ENCODE results near the gene CPLX3.

DNA sequence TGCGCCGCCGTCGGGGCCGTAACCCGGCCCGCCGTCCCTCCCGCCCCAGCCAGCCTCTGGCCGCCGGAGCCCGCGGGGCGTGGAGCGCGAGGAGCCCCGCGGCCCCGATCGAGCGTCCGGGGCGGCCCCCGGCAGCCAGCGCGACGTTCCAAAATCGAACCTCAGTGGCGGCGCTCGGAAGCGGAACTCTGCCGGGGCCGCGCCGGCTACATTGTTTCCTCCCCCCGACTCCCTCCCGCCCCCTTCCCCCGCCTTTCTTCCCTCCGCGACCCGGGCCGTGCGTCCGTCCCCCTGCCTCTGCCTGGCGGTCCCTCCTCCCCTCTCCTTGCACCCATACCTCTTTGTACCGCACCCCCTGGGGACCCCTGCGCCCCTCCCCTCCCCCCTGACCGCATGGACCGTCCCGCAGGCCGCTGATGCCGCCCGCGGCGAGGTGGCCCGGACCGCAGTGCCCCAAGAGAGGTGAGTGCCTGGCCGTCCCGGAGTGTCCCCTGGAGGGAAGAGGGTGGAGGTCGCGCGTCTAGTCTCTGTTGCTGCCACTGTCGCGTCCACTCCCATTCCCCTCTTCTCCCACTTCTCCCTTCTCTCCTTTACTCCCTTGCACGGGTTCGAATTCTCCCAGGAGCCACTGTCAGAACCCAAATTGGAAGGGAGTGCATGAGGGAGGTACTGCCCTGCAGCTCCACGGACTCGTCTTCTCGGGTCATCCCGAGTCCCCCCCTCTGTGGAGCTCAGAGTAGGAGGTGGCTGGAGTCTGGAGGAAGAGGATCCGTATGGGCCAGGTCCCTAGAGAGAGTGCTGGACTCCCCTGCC lies 44.0 kb upstream of the CPLX3 start:
- TF ChIP-seq, protein P1, sequence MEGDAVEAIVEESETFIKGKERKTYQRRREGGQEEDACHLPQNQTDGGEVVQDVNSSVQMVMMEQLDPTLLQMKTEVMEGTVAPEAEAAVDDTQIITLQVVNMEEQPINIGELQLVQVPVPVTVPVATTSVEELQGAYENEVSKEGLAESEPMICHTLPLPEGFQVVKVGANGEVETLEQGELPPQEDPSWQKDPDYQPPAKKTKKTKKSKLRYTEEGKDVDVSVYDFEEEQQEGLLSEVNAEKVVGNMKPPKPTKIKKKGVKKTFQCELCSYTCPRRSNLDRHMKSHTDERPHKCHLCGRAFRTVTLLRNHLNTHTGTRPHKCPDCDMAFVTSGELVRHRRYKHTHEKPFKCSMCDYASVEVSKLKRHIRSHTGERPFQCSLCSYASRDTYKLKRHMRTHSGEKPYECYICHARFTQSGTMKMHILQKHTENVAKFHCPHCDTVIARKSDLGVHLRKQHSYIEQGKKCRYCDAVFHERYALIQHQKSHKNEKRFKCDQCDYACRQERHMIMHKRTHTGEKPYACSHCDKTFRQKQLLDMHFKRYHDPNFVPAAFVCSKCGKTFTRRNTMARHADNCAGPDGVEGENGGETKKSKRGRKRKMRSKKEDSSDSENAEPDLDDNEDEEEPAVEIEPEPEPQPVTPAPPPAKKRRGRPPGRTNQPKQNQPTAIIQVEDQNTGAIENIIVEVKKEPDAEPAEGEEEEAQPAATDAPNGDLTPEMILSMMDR (IDR thresholded peaks at IDR 0.05; ENCODE audit: low read length): no peak
- TF ChIP-seq EZH2 (IDR thresholded peaks at IDR 0.05; ENCODE audit: borderline replicate concordance, low read length): no peak

All from OCI-LY1 (cell line).